ENCODE results near the gene GPRIN3. TPM values are rescaled to one million over a fixed set of nuclear protein-coding genes. Genes with fewer than 3 reads are reported as not detected.

GPRIN3 gene
- total and polyA plus RNA-seq, 2 experiments from 2014 or later, result 0.74 to 3.2 TPM

DNA sequence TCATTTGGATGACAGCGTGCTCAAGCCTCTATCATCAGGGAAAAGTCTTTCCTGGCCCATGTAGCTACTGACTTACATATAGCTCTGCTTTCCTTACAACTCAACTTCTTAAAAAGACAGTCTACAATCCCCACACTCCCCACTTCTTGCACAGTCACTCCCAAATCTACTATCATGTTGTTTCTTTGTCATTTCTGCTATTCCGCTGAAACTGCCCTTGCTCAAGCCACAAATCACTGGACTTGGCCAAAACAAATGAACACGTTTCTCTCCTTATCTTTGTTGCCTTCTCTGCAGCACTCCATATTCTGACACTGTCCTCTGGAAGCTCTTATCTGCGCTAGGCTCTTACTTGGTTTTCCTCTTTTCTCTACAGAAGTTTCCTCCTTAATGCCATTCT lies 28.2 kb downstream of the GPRIN3 start:
- H3K27me3 ChIP-seq (ENCODE audit: insufficient read depth), result no peaks in the 10 kb centered on the region
- Mint-ChIP-seq H3K9me3 (no peaks in the 10 kb centered on the region; the same call in 2 of the 3 replicates), H3K27ac (no peak overlapping the region), H3K4me3 (no peak overlapping the region), H3K4me1 (peaks cover 14% of the 10 kb centered on the region), H3K36me3 (ENCODE audit: low read depth) (no peaks in the 10 kb centered on the region; the same call in 2 of the 3 replicates), H3K27me3 (ENCODE audit: insufficient read depth, low read depth, poor library complexity) (no peaks in the 10 kb centered on the region)
- H3K79me2 ChIP-seq (replicated peaks; ENCODE audit: insufficient read depth), result no peaks in the 10 kb centered on the region
- peaks cover 21% of the 10 kb centered on the region for H3K4me1 ChIP-seq (ENCODE audit: insufficient read depth)
- H3K4me2 ChIP-seq, result no peak overlapping the region
- H3K36me3 ChIP-seq (ENCODE audit: insufficient read depth), result no peaks in the 10 kb centered on the region
- no peak overlapping the region for H3K27ac ChIP-seq (ENCODE audit: low read depth)
- no peaks in the 10 kb centered on the region for H4K20me1 ChIP-seq (replicated peaks; ENCODE audit: insufficient read depth)
- no peak for TF ChIP-seq NANOG (IDR thresholded peaks at IDR 0.05; ENCODE audit: borderline replicate concordance)
- TF ChIP-seq POLR2AphosphoS5 (IDR thresholded peaks at IDR 0.05; ENCODE audit: low read depth), result no peak
- no peak for TF ChIP-seq EZH2phosphoT487 (IDR thresholded peaks at IDR 0.05; ENCODE audit: unreplicated experiment)
- no peak for TF ChIP-seq STAT1 (IDR thresholded peaks at IDR 0.05; ENCODE audit: unreplicated experiment)
- no peak for TF ChIP-seq CREB1 (CRISPR knock-in tag; IDR thresholded peaks at IDR 0.05; ENCODE audit: low read depth)
- no peak for TF ChIP-seq ZNF114 (CRISPR knock-in tag; IDR thresholded peaks at IDR 0.05)
- TF ChIP-seq, protein P1, sequence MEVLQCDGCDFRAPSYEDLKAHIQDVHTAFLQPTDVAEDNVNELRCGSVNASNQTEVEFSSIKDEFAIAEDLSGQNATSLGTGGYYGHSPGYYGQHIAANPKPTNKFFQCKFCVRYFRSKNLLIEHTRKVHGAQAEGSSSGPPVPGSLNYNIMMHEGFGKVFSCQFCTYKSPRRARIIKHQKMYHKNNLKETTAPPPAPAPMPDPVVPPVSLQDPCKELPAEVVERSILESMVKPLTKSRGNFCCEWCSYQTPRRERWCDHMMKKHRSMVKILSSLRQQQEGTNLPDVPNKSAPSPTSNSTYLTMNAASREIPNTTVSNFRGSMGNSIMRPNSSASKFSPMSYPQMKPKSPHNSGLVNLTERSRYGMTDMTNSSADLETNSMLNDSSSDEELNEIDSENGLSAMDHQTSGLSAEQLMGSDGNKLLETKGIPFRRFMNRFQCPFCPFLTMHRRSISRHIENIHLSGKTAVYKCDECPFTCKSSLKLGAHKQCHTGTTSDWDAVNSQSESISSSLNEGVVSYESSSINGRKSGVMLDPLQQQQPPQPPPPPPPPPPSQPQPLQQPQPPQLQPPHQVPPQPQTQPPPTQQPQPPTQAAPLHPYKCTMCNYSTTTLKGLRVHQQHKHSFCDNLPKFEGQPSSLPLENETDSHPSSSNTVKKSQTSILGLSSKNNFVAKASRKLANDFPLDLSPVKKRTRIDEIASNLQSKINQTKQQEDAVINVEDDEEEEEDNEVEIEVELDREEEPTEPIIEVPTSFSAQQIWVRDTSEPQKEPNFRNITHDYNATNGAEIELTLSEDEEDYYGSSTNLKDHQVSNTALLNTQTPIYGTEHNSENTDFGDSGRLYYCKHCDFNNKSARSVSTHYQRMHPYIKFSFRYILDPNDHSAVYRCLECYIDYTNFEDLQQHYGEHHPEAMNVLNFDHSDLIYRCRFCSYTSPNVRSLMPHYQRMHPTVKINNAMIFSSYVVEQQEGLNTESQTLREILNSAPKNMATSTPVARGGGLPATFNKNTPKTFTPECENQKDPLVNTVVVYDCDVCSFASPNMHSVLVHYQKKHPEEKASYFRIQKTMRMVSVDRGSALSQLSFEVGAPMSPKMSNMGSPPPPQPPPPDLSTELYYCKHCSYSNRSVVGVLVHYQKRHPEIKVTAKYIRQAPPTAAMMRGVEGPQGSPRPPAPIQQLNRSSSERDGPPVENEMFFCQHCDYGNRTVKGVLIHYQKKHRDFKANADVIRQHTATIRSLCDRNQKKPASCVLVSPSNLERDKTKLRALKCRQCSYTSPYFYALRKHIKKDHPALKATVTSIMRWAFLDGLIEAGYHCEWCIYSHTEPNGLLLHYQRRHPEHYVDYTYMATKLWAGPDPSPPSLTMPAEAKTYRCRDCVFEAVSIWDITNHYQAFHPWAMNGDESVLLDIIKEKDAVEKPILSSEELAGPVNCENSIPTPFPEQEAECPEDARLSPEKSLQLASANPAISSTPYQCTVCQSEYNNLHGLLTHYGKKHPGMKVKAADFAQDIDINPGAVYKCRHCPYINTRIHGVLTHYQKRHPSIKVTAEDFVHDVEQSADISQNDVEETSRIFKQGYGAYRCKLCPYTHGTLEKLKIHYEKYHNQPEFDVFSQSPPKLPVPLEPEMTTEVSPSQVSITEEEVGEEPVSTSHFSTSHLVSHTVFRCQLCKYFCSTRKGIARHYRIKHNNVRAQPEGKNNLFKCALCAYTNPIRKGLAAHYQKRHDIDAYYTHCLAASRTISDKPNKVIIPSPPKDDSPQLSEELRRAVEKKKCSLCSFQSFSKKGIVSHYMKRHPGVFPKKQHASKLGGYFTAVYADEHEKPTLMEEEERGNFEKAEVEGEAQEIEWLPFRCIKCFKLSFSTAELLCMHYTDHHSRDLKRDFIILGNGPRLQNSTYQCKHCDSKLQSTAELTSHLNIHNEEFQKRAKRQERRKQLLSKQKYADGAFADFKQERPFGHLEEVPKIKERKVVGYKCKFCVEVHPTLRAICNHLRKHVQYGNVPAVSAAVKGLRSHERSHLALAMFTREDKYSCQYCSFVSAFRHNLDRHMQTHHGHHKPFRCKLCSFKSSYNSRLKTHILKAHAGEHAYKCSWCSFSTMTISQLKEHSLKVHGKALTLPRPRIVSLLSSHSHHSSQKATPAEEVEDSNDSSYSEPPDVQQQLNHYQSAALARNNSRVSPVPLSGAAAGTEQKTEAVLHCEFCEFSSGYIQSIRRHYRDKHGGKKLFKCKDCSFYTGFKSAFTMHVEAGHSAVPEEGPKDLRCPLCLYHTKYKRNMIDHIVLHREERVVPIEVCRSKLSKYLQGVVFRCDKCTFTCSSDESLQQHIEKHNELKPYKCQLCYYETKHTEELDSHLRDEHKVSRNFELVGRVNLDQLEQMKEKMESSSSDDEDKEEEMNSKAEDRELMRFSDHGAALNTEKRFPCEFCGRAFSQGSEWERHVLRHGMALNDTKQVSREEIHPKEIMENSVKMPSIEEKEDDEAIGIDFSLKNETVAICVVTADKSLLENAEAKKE (CRISPR knock-in tag; IDR thresholded peaks at IDR 0.05), result no peak
- TF ChIP-seq ZNF331 (CRISPR knock-in tag; IDR thresholded peaks at IDR 0.05; ENCODE audit: low read depth), result no peak
- no peak for TF ChIP-seq JUNB (IDR thresholded peaks at IDR 0.05; ENCODE audit: unreplicated experiment)
- TF ChIP-seq EZH2 (IDR thresholded peaks at IDR 0.05; ENCODE audit: low read depth, unreplicated experiment), result no peak
- TF ChIP-seq, protein P2, sequence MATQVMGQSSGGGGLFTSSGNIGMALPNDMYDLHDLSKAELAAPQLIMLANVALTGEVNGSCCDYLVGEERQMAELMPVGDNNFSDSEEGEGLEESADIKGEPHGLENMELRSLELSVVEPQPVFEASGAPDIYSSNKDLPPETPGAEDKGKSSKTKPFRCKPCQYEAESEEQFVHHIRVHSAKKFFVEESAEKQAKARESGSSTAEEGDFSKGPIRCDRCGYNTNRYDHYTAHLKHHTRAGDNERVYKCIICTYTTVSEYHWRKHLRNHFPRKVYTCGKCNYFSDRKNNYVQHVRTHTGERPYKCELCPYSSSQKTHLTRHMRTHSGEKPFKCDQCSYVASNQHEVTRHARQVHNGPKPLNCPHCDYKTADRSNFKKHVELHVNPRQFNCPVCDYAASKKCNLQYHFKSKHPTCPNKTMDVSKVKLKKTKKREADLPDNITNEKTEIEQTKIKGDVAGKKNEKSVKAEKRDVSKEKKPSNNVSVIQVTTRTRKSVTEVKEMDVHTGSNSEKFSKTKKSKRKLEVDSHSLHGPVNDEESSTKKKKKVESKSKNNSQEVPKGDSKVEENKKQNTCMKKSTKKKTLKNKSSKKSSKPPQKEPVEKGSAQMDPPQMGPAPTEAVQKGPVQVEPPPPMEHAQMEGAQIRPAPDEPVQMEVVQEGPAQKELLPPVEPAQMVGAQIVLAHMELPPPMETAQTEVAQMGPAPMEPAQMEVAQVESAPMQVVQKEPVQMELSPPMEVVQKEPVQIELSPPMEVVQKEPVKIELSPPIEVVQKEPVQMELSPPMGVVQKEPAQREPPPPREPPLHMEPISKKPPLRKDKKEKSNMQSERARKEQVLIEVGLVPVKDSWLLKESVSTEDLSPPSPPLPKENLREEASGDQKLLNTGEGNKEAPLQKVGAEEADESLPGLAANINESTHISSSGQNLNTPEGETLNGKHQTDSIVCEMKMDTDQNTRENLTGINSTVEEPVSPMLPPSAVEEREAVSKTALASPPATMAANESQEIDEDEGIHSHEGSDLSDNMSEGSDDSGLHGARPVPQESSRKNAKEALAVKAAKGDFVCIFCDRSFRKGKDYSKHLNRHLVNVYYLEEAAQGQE (IDR thresholded peaks at IDR 0.05; ENCODE audit: unreplicated experiment), result no peak
- no peak for TF ChIP-seq CTCF (conservative IDR thresholded peaks at IDR 0.05; ENCODE audit: low read depth in 2 of 2)
- TF ChIP-seq ETS1 (IDR thresholded peaks at IDR 0.05), result no peak
- no peak for ATAC-seq
- peaks cover 8% of the 10 kb centered on the region; the same call in 1 of the 2 replicates for H3K9me2 ChIP-seq (ENCODE audit: insufficient read depth)
- no peaks in the 10 kb centered on the region for H3F3A ChIP-seq (replicated peaks; ENCODE audit: low read depth)
- no peak overlapping the region for H2AFZ ChIP-seq
- no peak for DNase-seq (ENCODE audit: low spot score)
- no peak overlapping the region for H3K4me3 ChIP-seq

Measured in GM23338 (cell line).